LNCAP (cell line): Measurements from ENCODE around the gene RNF5.

Experiments used
- TF ChIP-seq, protein P1 (sequence below): fragments of 450-650 bp; IDR thresholded peaks from 2 replicates; pipeline ENCODE4 v1.5.1; 2017; ENCODE audit warnings: mild to moderate bottlenecking

The RNF5 gene

DNA sequence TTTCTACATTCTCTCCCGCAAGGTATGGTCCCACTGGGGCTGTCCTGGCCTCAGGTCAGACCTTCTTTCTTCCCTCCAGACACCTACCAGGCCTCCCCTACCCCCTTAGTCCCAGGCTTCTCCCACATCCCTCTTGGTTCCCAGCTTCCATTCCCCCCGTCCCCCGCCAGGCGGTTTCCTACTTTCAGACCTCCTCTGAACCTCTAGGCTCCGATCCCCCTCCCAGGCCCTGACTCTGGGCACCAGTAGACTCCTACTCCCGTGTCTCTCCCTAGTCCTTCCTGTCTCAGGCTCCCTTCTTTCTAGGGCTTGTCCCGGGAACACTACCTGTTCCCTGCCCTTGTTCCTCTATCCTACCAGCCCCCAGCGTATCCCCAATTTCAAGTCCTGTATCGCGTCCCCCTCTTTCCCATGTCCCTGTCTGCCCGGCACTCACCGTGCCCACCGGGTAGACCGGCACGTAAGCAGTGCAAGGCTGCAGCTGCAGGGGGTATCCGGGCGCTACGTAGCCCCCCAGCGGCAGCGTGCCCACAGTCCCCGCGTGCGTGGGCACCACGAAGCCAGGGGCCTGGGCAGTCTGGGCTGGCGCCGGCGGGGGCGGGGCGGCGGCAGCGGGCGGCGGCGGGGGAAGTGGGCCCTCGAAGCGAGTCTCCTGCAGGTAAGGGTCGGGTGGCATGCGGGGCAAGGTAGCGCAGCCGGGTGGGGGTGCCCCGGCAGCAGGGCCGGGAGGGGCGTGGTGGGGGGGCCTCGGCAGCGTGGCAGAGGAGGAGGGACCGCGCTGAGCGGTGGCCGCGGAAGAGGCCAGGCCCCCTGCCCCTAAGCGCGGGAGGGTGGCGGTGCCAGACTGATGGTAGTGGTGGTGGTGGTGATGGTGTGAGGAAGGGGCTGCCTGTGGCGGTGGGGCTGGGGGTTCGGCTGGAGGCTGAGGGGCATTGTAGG lies 28.0 kb upstream of the RNF5 start:
- TF ChIP-seq, protein P1, sequence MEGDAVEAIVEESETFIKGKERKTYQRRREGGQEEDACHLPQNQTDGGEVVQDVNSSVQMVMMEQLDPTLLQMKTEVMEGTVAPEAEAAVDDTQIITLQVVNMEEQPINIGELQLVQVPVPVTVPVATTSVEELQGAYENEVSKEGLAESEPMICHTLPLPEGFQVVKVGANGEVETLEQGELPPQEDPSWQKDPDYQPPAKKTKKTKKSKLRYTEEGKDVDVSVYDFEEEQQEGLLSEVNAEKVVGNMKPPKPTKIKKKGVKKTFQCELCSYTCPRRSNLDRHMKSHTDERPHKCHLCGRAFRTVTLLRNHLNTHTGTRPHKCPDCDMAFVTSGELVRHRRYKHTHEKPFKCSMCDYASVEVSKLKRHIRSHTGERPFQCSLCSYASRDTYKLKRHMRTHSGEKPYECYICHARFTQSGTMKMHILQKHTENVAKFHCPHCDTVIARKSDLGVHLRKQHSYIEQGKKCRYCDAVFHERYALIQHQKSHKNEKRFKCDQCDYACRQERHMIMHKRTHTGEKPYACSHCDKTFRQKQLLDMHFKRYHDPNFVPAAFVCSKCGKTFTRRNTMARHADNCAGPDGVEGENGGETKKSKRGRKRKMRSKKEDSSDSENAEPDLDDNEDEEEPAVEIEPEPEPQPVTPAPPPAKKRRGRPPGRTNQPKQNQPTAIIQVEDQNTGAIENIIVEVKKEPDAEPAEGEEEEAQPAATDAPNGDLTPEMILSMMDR = no peak

DNA sequence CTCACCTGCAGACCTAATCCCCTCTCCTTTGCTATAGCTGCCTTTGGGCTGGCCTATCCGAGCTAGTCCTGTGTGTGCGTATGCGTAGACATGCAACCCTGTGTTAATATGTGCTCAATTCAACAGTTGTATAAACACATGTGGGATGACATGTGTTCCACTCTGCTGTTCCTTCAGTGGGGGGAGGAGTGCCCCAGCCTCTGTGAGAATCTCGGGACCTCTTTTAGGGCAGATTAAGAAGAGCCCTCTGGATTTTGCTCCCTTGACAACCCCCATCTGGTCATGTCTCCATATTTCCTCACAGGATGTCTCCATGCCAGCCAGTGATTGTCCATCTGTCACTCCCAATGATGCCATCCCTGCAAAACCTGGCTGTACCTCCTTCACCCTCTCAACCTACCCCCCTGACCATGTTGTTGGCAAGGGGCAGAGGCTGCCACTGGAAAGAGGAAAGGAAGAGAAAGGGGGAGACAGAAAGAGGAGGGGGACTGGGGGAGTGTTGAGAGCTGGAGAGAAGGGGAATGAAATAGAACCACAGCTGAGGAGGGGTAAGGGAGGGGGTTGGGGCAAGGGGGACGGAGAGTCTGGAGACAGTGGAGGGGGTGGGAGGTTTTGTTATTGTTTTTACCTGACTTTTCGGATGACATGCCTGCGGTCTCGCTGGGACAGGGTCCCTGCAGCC lies 26.9 kb upstream of the RNF5 start:
- TF ChIP-seq, protein P1 = no peak

DNA sequence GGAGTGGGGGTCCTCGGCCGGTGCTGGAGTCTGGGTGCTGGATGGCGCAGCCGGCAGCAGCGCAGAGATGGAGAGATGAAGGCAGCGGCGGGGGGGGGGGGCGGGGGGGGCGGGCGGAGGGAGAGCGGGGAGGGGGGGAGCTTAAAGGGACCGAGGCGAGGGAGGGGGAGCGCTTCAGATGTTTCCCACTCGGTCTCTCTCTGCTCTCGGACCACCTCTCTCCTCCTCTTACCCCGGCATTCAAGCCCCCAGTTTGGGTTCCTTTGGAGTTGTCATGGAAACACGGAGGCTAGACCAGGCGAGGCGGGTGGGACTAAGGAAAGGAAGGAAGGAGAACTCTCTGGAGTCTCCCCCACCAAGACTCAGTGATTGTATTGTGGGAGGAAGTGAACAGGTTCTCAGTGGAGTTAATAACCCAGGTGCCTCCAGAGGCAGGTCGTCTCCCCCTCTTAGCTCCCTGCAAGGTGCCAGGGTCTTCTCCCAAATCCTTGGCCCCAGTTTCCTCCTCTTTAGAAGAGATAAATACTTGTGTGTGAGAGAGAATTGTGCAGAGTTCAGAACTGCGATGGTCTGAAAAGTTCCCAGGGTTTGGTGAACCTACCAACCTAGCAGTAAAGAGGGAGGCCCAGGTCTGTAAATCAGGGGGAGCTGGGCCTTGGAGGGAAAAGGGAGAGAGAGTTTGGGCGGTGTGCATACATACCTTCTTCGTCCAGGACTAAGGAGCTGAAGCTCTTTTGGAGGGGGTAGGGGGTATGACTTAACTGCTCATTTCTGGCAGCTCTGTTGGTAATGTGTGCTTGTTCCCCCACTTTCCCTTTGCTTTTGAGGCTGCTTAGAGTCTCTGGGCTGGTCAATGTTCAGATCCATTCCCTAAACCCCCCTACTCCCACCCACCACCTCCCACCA lies 26.1 kb upstream of the RNF5 start, which contains the start of gene PRRT1:
Gene PRRT1, minus strand, starts transcription at position 77 of the 906 bp plus-strand sequence. CDS start 112 bp downstream, outside the sequence.
- TF ChIP-seq, protein P1 = no peak

DNA sequence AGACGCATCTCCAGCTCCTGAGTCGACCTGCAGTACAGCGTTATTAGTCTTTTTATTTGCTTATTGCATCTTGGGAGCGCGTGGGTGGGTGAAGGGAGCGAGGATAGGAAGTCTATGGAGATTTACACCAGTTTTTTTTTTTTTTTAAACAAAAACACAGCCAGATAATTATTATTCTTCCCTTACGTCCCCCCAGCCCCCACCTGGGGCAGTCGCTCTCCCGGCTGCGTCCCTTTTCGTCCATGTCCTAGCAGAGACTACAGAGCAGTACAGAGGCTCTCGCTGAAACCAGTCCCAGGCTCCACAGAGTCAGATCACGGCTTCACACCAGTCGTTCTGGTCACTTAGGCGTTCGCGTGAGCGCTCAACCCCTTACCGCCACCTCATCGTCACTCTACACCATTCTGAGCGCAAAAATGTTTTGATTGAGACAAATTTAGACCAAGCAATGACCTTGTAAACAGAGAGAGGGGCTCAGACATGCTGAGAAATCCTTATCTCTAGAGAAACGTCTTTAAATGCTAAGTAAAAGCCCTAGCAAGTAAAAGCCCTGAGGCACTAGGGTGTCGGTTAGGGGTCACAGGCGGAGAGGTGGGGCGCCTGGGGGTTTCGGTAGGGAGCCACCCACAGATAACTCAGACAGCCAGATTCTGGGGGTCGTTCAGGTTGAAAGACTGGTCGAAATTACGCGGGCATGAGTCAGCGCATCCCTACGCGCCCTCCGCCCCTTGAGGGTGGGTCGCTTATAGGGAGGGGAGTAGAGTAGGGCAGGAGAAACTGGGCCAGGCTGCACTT lies 25.2 kb upstream of the RNF5 start:
- TF ChIP-seq, protein P1 = no peak

DNA sequence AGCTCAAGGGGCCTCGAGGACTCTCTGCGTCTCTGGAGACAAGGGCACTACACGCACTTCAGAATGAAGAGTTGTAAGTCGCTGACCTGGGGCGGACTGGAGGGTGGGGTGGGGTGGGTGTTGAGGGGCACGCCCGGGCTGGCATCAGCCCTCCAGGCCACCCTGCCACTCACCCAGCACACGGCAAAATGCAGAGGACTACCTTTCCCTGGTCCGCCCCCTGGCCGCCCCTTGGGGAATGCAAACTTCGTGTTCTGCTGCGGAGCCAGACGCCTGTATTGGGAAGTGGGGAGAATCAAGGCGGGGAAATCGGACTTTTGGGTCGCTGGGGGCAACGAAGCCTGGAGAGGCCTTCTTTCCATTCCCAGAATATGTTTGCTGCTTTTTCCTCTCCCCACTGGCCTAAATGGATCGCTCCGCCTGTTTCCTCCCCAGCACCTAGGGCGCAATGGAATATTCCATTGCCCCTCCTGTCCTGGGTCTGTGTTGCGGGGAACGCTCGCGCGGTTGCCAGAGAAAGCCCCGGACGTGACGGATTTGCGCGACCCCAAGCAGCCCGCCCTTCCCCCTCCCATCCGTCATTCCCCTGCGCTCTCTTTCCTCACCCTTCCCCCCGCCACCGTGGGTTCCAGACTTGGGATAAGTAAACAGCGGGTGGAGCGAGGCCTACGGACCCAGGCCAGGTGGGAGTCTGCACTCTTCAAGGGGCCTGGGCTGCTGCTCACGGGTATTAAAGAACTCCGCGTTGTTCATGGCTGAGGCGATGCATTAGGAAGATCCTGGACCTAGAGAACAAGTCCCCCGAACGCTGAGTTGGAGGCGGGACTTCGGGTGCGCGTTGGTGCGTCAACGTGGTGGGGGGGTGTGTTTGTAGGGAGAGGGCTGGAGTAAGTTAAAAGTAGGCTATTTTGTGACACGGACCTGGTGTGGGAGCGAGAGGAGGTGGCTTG lies 24.4 kb upstream of the RNF5 start, which contains the start of gene PPT2:
Gene PPT2, plus strand, starts transcription at position 578 of the 950 bp plus-strand sequence. CDS start 454 bp downstream, outside the sequence.
- TF ChIP-seq, protein P1 = no peak

DNA sequence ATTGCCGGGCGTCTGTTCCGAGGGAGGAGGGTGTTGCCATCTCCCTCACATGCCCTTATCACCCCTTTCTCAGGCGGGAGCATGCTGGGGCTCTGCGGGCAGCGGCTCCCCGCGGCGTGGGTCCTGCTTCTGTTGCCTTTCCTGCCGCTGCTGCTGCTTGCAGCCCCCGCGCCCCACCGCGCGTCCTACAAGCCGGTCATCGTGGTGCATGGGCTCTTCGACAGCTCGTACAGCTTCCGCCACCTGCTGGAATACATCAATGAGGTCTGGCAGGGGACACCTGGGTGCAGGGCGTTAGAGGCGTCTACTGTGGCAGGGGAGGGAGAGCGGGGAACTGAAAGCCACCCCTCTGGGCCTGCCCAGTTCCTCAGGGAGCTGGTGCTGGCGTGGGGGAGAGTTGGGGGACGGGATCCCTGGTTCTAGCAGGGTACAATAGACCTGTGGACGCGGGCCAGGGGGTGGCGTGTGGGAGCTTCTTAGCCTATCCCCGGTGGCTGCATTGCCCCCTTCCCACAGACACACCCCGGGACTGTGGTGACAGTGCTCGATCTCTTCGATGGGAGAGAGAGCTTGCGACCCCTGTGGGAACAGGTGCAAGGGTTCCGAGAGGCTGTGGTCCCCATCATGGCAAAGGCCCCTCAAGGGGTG lies 23.6 kb upstream of the RNF5 start:
- TF ChIP-seq, protein P1 = peak; percentile 48; the same call in 1 of the 2 replicates
